Activated naive CD4-positive, alpha-beta T cell treated with anti-CD3 and anti-CD28 coated beads, Interleukin-2, amount 10 ng/mL, durations not matched to agents 7 days and 5 days (primary cell): ENCODE data around the gene KRTAP5-1.

Experiments used
- CTCF ChIA-PET: fragments of 350-600 bp; sonication (Branson Sonifier 250); formaldehyde crosslinking; loops from one replicate; lab custom pipeline; 2021; ENCODE audit warnings: antibody characterized with exemption; lab: Charles Lee
- DNase-seq: peaks from one replicate; pipeline ENCODE4 v3.0.0-alpha.2; 2020
- H3K27ac Mint-ChIP-seq: one replicate; pipeline ENCODE4 v1.8.0; 2021; ENCODE audit warnings: mild to moderate bottlenecking, moderate library complexity, mixed read lengths
- H3K27me3 Mint-ChIP-seq: one replicate; pipeline ENCODE4 v1.8.0; 2021; ENCODE audit warnings: mild to moderate bottlenecking, mixed read lengths
- H3K36me3 Mint-ChIP-seq: one replicate; pipeline ENCODE4 v1.8.0; 2021; ENCODE audit warnings: mixed read lengths
- H3K4me1 Mint-ChIP-seq: one replicate; pipeline ENCODE4 v1.8.0; 2021; ENCODE audit warnings: mixed read lengths
- H3K4me3 Mint-ChIP-seq: one replicate; pipeline ENCODE4 v1.8.0; 2021; ENCODE audit warnings: mild to moderate bottlenecking, moderate library complexity, mixed read lengths
- H3K9me3 Mint-ChIP-seq: one replicate; pipeline ENCODE4 v1.8.0; 2021; ENCODE audit warnings: mixed read lengths

KRTAP5-1 gene

GRCh38 chr11:1557051-1557884, 27.8 kb downstream of the KRTAP5-1 start:
- no peak overlapping the region for H3K27ac Mint-ChIP-seq
- no peaks in the 10 kb centered on the region for H3K4me1 Mint-ChIP-seq
- DNase-seq = no peak
- no peak overlapping the region for H3K4me3 Mint-ChIP-seq
- peaks cover 13% of the 10 kb centered on the region for H3K27me3 Mint-ChIP-seq
- CTCF ChIA-PET = interaction anchor here (0.5 kb wide), 1 partner anchor 1037 kb away, joined by 3 read pairs; no protein-coding TSS in a partner anchor
- H3K36me3 Mint-ChIP-seq = no peaks in the 10 kb centered on the region
- no peaks in the 10 kb centered on the region for H3K9me3 Mint-ChIP-seq

- Mint-ChIP-seq H3K4me3 (no peak overlapping the region), H3K36me3 (no peaks in the 10 kb centered on the region), H3K9me3 (no peaks in the 10 kb centered on the region), H3K27me3 (peaks cover 13% of the 10 kb centered on the region), H3K27ac (no peak overlapping the region), H3K4me1 (no peaks in the 10 kb centered on the region)
- no peak for DNase-seq
- CTCF ChIA-PET = interaction anchor here (1.2 kb wide), 1 partner anchor 9 kb away, joined by 3 read pairs; no protein-coding TSS in a partner anchor
These were observed 28.7 kb downstream of the KRTAP5-1 start for GRCh38 chr11:1556278-1556902.

- H3K36me3 Mint-ChIP-seq = no peaks in the 10 kb centered on the region
- H3K27ac Mint-ChIP-seq = no peak overlapping the region
- peaks cover 13% of the 10 kb centered on the region for H3K27me3 Mint-ChIP-seq
- CTCF ChIA-PET = interaction anchor here (1.2 kb wide), 1 partner anchor 10 kb away, joined by 3 read pairs; no protein-coding TSS in a partner anchor
- no peak for DNase-seq
- H3K4me1 Mint-ChIP-seq = no peaks in the 10 kb centered on the region
- no peaks in the 10 kb centered on the region for H3K9me3 Mint-ChIP-seq
- no peak overlapping the region for H3K4me3 Mint-ChIP-seq
These were observed 29.4 kb downstream of the KRTAP5-1 start for GRCh38 chr11:1555713-1556153.

- Mint-ChIP-seq H3K27me3 (peaks cover 16% of the 10 kb centered on the region), H3K36me3 (no peaks in the 10 kb centered on the region), H3K9me3 (no peaks in the 10 kb centered on the region), H3K4me1 (no peaks in the 10 kb centered on the region), H3K27ac (no peak overlapping the region), H3K4me3 (no peak overlapping the region)
- CTCF ChIA-PET = interaction anchor here (1.2 kb wide), 1 partner anchor 11 kb away, joined by 3 read pairs; no protein-coding TSS in a partner anchor
- no peak for DNase-seq
These were observed 29.9 kb downstream of the KRTAP5-1 start for GRCh38 chr11:1554981-1555712.

- Mint-ChIP-seq H3K27me3 (peaks cover 27% of the 10 kb centered on the region), H3K36me3 (no peaks in the 10 kb centered on the region), H3K4me1 (no peaks in the 10 kb centered on the region), H3K4me3 (no peak overlapping the region), H3K9me3 (no peaks in the 10 kb centered on the region), H3K27ac (no peak overlapping the region)
- no peak for DNase-seq
- CTCF ChIA-PET = interaction anchor here (1.0 kb wide), 1 partner anchor 21 kb away, joined by 11 read pairs; no protein-coding TSS in a partner anchor
These were observed 31.1 kb downstream of the KRTAP5-1 start for GRCh38 chr11:1553808-1554594.

GRCh38 chr11:1549338-1550330, 35.4 kb downstream of the KRTAP5-1 start:
- Mint-ChIP-seq H3K36me3 (no peaks in the 10 kb centered on the region), H3K27ac (no peak overlapping the region), H3K4me3 (no peak overlapping the region), H3K27me3 (peaks cover 69% of the 10 kb centered on the region), H3K9me3 (no peaks in the 10 kb centered on the region), H3K4me1 (peaks cover 3% of the 10 kb centered on the region)
- CTCF ChIA-PET = interaction anchor here (5.2 kb wide), 1 partner anchor 25 kb away, joined by 51 read pairs; no protein-coding TSS in a partner anchor
- no peak for DNase-seq

- no peak overlapping the region for H3K4me3 Mint-ChIP-seq
- CTCF ChIA-PET = interaction anchor here (5.2 kb wide), 1 partner anchor 26 kb away, joined by 51 read pairs; no protein-coding TSS in a partner anchor
These were observed 36.6 kb downstream of the KRTAP5-1 start for GRCh38 chr11:1548221-1549070.

GRCh38 chr11:1547467-1548098, 37.5 kb downstream of the KRTAP5-1 start:
- H3K4me1 Mint-ChIP-seq = peaks cover 3% of the 10 kb centered on the region

More at GRCh38 chr11:1548221-1549070, 36.6 kb downstream of the KRTAP5-1 start:
- no peak for DNase-seq
- Mint-ChIP-seq H3K27ac (no peak overlapping the region), H3K9me3 (no peaks in the 10 kb centered on the region), H3K27me3 (peaks cover 76% of the 10 kb centered on the region), H3K36me3 (no peaks in the 10 kb centered on the region), H3K4me1 (peaks cover 3% of the 10 kb centered on the region)

GRCh38 chr11:1546536-1547466, 38.3 kb downstream of the KRTAP5-1 start:
- Mint-ChIP-seq H3K27ac (no peak overlapping the region), H3K36me3 (no peaks in the 10 kb centered on the region), H3K4me1 (peaks cover 3% of the 10 kb centered on the region), H3K4me3 (peak overlapping the region; percentile 21), H3K27me3 (peaks cover 72% of the 10 kb centered on the region), H3K9me3 (no peaks in the 10 kb centered on the region)
- peak; percentile 52 for DNase-seq
- CTCF ChIA-PET = interaction anchor here (0.8 to 5.2 kb wide), 11 partner anchors 9 to 147 kb away, joined by 3 to 51 read pairs (median 4); partner anchors contain the start of gene KRTAP5-5

More at GRCh38 chr11:1547467-1548098, 37.5 kb downstream of the KRTAP5-1 start:
- DNase-seq = no peak
- Mint-ChIP-seq H3K27ac (no peak overlapping the region), H3K4me3 (no peak overlapping the region), H3K27me3 (peaks cover 73% of the 10 kb centered on the region), H3K36me3 (no peaks in the 10 kb centered on the region), H3K9me3 (no peaks in the 10 kb centered on the region)
- CTCF ChIA-PET = interaction anchor here (1.0 to 5.2 kb wide), 4 partner anchors 10 to 81 kb away, joined by 5 to 51 read pairs (median 6); partner anchors contain the start of gene KRTAP5-5

- Mint-ChIP-seq H3K9me3 (no peaks in the 10 kb centered on the region), H3K4me1 (peaks cover 3% of the 10 kb centered on the region)
These were observed 39.0 kb downstream of the KRTAP5-1 start for GRCh38 chr11:1546077-1546535.

More at GRCh38 chr11:1546077-1546535, 39.0 kb downstream of the KRTAP5-1 start:
- H3K27me3 Mint-ChIP-seq = peaks cover 79% of the 10 kb centered on the region
- H3K27ac Mint-ChIP-seq = peak overlapping the region; percentile 33
- no peak for DNase-seq
- H3K36me3 Mint-ChIP-seq = no peaks in the 10 kb centered on the region
- CTCF ChIA-PET = interaction anchor here (0.8 to 5.2 kb wide), 9 partner anchors 8 to 148 kb away, joined by 3 to 51 read pairs (median 4); no protein-coding TSS in a partner anchor
- H3K4me3 Mint-ChIP-seq = peak overlapping the region; percentile 21
